Activated CD8-positive, alpha-beta memory T cell treated with anti-CD3 and anti-CD28 coated beads, Interleukin-2, amount 50 U/mL, for 1 hour (primary cell): Measurements from ENCODE around the gene GALNT12.

Source experiments
- DNase-seq: peaks from one replicate; pipeline ENCODE4 v3.0.0-alpha.2; 2020; ENCODE audit errors: extremely low read depth

GALNT12 gene

DNA sequence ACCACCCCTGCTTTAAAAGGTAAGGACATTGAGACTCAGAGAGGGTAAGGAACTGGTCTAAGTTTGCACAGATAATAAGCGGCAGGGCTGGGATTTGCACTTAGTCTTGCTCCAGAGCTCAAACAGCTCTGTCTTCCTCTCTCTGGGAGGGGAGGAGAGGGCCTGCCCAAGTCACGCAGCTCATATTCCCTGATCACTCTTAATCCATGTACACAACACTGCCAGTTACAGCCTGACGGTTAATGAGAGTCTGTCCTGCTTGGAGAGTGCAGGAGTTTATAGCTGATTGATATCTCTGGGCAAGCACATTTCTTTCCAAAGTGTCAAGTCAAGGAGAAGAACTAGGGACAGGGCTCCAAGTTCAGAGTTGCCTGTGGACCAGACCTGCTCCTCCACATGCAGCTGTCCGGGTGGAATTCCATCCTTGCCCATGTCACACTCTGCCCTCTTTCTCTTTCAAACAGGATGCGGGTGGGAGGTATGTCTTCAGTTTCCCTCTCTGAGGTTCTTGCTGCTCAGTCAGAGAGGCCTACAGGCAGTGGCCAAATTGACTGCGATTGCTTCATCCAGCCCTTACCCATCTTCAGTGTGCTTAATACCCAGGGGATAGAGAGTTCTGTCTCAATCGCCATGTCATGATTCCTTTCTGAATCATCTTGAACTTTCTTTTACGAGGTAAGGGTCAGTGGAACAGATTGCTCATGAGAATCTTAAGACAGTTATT, 54.5 kb downstream of the GALNT12 start:
- no peak for DNase-seq

DNA sequence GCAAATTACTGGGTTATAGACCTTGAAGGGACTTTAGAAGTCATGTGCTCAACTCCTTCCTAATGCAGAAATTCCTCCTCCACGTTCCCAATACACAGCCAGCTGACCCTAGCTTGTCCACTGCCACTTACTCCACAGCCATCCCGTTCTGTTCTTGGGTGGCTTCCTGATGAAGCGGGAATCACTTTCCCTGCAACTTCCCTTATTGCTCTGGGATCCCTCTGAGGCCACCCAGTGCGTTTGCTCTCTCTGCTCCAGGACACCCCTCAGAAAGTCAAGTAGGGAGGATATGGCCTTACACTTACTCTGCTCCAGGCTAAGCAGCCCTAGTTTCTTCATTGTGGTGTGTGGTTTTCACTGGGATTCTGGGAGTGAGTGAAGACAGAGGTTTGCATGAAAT, 55.5 kb downstream of the GALNT12 start:
- no peak for DNase-seq

DNA sequence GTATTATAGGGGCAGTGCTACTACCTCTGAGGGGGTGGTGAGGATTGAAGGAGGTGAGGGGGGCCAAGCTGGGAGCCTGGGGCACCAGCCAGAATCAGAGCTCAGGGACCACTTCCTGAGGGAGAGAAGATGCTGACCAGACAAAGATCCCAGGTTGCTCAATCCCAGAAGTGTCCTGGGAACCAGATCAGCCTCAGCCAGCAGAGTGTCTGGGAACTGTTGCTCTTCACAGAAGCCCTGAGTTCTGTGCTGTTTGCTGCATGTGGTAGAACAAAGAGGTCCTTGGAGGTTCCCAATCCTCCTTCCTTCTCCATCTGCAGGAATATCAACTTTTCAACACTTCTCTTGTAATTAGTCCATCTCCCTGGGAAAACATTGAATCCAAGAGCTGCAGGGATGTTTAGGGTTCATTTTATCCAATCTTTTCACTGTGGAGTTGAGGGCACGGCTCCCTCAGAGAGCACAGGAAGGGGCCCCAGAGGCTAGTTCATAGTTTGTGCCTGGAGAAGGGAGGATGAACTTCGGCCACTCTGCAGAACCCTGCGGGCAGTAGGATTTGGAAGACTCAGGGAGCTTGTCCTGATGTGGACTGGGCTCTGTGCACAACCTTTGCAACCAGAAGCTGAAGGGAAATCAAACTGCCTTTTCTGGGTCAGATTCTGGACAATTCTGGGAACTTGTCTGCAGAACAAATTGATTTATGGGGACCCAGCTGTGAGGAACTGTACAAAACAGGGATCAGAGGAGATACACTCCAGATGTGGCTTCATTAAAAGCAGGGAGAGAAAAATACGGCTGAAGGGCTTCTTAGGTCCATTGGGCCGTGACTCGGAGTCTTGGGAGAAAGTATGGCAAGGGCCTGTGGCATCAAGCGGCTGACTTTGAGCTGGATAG, 57.1 kb downstream of the GALNT12 start:
- no peak for DNase-seq

DNA sequence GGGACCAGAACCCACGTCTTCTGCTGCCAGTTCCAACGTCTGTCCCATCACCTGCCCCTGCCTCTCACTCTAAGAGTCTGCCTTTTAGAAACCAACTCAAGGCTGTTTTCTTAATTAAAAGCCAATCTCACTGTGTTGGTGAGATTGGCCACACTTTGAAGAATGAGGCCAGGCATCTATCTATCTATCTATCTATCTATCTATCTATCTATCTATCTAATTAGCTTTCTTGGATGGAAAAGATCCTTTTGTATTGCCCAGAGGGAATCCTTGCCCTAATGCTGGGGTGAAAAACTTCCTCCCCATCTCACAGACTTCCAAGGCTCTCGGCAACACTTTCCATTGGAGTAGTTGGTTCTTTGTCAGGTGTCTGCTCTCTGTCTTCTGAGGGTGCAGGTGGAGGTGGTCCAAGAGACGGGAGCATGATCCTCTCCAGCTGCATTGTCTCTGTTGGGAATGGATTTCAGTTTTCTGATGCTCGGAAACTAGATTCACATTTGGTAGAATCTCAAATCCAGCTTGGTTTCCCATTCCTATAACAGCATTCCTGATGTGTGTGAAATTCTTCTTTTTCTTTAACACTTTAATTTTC, 57.9 kb downstream of the GALNT12 start:
- DNase-seq, result no peak

DNA sequence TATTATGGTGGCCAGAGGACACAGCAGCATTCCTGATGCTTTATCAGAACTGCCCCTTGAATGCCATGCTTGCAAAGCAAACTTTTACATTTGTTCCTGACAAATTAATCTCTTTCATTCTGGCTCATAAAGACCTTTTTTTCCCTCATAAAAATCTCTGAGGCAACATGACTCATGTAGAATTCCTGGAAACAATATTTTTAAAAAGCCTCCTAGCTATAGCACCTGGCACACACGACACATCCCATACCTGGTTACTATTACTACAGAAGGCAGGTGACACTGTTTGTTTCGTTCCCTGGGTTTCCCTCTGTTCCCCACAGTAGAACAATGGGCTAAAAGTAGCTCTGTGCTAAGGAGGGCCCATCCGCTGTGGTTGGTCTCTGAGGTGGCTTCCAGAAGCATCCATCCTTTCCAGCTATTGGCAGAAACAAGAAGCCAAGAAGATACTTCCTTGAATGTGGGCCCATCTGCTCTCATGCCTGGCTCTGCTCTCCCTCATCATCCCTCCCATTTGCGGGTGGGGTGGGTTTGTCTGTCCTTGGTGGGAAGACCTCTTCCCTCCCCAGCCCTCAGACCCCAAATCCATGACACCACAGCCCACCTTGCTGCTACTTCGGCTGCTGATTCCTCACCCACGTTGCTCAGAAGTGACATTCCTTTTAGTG, 59.1 kb downstream of the GALNT12 start:
- DNase-seq, result no peak

DNA sequence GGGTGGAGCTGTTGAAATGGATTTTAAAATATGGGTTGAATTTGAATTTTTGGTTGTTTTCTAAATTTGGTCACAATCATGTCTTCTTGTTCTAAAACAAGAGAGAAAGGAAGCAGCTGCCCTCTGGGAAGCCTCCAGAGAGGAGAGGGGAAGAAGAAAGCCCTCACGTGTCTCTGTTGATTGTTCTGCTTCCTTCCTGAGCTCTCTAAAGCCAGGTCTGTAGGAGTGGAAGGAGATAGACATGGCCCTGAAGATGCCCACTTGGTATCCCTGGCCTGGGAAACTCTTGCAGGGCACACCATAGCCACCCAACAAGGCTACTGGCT, 59.6 kb downstream of the GALNT12 start:
- DNase-seq, result no peak

DNA sequence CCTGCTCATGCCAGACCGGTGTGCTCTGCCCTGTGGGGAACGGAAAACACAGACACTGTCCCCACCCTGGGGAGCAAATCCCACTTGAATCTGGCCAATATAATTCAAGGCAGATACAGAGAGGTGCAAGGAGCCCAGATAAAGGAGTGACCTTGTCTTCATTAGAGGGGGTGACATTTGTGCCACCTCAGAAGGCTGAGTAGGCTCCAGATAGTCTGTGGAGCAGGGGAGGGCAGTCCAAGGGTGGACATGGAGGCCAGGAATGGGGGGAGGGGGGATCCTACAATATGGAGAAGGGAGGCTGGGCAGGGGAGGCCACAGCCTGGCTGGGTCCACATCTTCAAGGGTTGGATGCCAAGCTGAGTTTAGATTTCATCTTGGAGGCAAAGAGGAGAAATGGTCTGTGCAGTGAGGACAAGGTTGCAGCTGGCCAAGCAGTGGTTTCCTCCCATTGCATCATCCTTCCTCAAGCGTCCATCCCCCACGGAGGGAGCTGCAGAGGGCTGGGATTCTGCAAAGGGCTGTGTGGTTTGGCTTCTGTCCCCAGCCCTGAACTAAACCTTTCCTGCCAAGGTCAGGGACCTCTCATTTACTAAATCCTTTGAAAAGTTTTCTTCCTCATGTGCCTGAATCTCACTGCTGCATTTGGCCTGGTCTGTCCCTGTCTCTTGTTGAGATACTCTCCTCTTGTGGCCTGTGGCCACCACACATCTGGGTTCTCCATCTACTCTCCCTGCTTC, 60.1 kb downstream of the GALNT12 start:
- DNase-seq, result no peak

DNA sequence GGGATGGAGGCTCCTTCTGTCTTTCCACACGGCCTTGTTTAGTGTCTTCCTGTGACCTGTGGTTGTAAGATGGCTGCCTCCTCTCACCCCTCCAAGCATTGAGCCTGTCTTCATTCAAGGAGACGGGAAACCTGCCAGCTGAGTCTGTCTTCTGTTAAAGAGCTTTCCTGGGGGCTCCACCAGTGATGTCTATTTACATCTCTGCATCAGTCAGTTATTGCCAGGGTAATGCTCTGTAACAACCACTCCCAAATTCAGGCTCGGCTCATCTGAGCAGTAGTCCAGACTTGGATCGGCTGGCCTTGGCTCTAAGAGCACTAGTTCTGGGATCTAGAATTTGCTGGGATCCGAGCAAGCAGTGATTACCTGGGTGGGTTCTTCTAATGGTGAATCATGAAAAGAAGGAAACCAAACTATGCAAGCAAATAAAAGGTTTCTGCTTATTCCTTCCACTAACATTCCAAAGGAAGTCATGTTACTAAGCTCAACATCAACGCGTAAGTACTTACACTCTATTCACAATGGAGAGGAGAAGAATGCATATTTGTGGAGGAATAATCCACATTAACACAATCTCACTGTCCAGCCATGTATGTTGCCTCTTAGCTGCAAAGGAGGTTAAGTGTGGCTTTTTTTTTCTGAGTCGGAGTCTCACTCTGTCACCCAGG, 61.7 kb downstream of the GALNT12 start:
- DNase-seq, result no peak

DNA sequence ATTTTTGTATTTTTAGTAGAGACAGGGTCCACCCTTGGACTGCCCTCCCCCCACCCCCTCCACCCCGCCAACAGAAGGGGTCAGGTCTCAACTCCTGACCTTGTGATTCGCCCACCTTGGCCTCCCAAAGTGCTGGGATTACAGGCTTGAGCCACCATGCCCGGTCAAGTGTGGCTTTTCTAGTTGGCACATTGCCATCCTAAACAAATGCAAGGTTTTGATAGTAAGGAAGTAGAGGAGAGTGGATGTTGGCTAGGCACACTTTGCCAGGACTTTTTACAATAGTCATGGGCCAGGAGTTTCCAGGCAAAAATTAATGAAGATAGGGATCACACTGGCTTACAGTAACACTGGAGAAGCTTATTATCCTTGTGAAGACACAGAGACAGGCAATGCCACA, 62.4 kb downstream of the GALNT12 start:
- DNase-seq, result no peak

DNA sequence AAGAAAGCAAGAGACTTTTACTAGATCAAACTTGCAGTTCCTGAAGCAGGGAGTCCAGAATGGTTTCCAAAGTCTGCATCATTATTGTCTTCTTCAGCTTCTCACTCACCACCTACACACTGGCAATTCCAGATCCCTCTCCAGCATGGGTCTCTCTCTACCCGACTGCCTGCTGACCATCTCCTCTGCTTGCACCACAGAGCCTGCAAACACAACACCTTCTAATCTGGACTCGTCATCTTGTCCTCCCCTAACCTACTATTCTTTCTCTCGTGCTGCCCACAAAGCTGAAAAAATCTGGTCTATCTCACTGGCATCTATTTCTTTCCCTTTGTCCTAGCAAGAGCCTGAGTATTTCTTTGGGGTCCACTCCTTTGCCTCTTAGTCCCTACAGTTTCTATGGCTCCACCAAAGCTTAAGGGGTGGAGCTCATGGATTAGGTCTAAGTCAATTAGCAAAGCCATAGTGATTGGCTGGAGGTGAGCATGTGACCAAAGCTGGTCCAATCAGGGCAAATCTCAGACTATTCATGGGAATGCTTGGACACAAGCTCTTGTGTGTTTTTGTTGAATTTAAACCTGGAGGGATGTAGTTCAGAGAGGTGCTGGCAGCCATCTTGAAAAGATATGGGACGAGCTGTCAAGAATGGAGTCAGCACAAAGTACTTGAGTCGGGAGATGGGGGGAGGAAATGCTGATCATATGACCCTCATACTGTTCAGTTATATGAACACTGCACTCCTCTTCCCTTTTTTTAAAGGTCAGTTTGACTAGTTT, 63.5 kb downstream of the GALNT12 start:
- no peak for DNase-seq

DNA sequence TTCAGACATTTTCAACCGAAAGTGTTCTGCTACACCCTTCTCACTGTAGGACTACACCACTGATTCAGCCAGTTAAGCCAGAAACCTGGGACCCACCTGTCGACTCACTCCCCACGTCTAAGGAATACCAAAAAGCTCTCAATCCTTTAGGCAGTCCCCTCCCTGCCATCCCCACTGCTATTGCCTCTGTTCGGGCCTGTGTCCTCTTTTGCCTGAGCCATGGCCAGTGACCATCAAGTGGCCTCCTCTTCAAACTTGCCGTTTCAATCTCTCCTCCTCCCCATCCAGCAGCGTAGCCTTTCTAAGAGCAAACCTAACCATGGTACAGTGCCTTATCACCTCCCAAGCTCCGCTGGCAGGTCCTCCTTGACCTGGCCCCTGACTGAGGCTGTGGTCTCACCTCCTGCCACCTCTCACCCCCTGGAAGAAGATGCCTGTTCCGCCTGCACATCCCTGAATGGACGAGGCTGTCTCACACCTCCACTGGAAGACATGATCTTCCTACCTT, 64.1 kb downstream of the GALNT12 start:
- no peak for DNase-seq

DNA sequence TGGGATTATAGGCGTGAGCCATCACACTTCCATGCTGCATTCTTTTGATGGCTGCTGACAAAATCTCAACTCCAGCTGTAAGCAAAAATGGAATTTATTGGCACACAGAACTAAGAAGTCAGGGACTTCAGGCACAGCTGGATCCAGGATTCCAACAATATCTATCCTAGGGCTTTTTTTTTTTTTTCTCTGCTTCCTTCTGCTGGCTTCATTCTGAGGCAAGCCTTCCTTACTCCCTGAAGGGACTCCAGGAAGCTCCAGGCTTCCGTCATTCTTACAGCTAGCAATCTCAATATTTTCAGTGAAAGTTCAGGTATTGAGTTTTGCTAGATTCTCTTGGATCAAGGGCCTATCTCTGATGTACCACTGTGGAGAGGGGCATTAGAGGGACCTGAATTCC, 66.1 kb downstream of the GALNT12 start:
- DNase-seq, result no peak

DNA sequence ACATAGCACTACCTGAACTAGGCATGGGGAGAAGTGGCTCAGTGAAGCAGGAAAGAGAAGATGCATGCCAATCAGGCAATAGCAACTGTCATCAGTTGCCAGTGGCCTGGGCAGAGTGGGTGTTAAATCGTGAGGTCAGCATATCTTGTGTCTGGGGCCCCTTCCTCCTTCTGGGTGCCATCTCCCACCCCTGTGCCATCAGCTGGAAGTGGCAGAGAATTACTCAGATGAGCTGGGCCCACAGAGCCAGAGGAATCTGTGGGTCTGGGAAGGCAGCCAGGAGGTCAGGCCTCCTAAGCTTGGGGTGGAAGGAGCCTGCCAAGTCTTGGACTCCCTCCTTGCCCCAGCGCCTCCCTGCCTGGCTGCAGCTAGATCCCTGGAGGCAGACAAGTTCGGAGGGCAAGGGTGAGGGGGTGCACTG, 66.5 kb downstream of the GALNT12 start:
- DNase-seq, result no peak

DNA sequence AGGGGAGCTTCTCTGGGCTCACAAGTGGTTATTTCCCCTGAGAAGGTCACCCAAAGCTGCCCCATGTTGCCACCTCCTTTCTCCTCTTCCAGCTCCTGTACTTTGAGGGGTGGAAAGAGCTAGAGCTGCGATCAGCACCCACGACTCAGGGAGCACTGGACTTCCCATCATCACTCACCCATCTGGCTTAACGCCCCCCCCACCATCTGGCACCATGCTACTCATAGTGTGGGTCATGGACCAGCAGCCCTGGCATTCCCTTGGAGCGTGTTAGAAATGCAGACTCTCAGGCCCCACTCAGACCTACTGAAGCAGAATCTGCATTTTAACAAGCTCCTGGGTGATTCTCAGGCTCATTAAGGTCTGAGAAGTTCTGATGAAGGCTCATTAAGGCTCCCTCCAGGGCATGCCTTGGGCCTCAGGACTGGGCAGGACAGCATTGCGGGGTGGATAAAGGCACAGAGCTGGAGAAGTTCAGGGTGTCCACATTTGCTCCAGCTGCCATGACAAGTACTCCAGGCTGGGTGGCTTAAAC, 67.3 kb downstream of the GALNT12 start:
- no peak for DNase-seq

DNA sequence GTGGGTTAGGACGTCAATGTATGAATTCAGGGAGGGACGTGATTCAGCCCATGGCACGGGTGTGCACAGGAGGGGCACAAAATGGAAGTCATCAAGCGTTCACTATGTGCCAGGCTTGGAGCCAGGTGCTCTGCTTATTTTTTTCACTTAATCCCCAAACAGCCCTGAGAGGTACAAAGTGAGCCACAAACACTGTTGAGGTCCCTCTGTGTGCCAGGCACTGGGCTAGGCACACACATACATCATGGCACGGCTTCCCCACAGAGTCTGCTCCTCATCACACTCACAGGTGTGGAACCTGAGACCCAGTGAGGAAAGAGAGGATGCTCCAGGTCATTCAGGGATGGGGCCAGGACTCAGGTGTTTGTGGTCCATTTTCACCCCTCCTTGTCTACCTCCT, 68.1 kb downstream of the GALNT12 start:
- no peak for DNase-seq

DNA sequence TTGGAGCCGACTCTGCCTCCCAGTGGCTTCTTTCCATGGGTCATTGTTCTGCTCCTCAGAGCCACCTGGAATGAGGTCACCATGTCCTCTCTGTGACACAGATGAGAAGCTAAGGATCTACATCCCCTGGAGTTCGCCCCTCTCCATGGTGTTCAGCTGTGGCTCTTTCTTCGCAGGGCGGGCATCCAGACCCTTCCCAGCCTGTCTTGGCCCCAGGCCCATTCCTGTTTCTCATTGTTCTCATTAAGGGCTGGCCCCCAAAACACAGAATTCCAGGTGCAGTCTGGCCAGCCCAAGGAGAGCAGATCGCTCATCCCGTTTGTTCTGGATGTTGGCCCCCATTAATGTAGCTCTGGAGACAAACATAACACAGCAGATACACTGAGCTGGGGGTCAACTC, 69.8 kb downstream of the GALNT12 start:
- no peak for DNase-seq

DNA sequence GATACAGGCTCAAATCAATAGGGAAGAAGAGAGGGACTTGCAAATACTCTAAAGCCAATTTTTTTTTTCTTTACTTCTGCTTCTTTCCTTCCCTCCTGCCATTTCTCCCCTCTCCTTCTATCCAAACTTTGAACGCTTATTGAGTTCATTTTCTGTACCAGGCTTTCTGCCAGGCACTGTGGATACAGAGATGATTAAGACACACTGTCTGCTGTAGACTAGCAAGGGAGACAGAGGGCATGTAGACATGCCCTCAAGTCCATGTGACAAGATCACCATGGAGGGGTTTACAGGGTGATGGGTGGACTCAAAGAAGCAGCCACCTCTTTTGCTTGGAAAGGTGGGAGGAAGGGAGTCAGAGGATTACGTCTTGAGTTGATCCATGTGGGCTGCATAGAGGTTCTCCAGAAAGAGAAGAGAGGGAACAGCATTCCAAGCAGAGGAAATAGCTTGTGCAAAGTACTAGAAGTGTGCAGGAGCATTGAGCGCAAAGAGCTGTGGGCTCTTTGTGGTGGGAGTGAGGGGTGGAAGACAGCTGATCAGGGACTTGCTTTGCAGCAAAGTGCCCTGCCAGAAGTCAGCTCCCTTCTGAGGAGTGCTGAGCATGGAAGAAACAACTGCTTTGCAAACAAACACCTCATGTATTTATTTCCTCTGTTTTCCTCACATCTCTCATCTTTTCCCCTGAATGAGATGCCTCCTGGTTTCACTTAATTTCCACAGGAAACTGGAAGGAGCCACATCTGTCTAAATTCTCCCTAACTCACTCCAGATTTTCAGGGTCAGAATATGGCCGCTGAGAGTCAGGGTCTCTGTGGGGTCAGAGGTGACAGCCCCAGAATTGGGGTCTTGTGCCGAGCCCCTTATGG, 71.9 kb downstream of the GALNT12 start:
- no peak for DNase-seq

DNA sequence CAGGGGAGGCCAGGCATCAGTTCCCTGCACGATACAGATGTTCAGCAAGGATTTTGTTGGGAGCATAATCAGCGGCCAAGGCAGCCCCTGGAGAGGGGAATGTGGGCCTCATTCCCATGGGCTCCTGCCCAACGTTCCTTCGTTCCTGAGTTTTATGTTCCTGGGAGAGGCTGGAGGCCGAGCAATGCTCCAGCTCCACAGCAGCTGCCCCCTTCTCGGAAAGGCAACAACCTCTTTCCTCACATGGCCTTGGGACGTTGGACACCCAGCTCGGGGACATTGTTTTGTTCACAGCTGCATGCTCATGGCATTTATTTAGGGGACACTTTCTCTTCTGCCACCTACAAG, 72.5 kb downstream of the GALNT12 start:
- no peak for DNase-seq
